GM06990 (cell line): ENCODE results near the gene ZNF567.
"Not testable (repeated sequence)": the region's sequence is repeated elsewhere in the genome, so short reads cannot be mapped to it uniquely, and the experiment has no call there.

Source experiments
- DNase-seq: peaks from one replicate; pipeline ENCODE4 v3.0.0-alpha.2; 2011; ENCODE audit not compliant: insufficient read length; ENCODE audit errors: extremely low read depth
- H3K27me3 ChIP-seq: replicated peaks from 2 replicates; pipeline ENCODE4 v1.6.0; 2011; ENCODE audit warnings: low read length; ENCODE audit not compliant: control insufficient read depth, insufficient read depth
- H3K36me3 ChIP-seq: 2 replicates; pipeline ENCODE4 v1.5.1; 2011; ENCODE audit warnings: low read length; ENCODE audit not compliant: control insufficient read depth, insufficient read depth
- H3K4me3 ChIP-seq: replicated peaks from 2 replicates; pipeline ENCODE4 v1.5.1; 2011; ENCODE audit warnings: low read depth, mild to moderate bottlenecking, control low read depth, low read length
- TF ChIP-seq, protein P1 (sequence below): IDR thresholded peaks from 2 replicates; pipeline ENCODE4 v1.5.1; 2011; ENCODE audit warnings: low read length, control low read depth, mild to moderate bottlenecking, inconsistent platforms; ENCODE audit not compliant: insufficient read depth, poor library complexity, severe bottlenecking

Gene ZNF567

DNA sequence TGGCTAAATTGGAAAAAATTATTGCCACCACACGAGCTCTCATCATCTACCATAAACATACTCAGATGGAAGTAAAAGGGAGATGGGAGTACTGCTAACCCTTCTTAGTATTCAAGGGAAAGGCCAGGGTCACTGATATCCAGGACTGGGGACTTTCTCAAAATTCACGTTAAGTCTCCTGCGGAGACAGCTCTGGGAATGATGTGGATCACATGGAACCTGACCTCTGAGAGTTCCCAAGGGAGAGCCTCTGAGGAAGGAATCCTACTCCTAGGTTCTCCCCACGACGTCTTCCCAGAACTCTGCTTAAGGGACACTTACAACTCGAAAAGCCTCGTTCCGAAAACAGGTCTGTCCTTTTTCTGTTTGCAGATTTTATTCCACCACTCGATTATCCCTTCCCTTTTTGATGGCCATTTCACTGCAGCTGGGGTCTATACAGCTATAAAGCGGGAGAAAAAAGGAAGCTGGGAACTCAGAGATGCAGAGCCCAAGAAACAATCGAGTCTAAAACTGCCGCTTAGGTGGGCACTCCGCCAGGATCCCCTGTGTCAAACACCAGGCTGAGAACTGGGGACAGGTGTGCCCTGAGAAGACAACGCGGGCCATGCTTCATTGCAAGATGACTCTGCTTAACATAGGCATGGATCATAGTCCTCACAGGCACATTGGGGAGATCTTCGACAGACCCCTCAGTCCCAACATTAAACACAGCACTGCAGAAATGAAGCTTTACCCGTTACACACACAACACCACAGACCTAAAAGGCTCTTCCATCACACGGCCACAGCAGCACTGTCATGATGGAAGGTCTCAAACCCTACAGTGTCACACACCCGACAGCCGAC is 823 bp upstream of the ZNF567 start:
- Histone ChIP-seq H3K4me3 (peak overlapping the region; percentile 88), H3K36me3 (peaks cover 6% of the 10 kb centered on the region; the same call in 1 of the 2 replicates), H3K27me3 (no peaks in the 10 kb centered on the region)
- no peak for DNase-seq
- TF ChIP-seq, protein P1, sequence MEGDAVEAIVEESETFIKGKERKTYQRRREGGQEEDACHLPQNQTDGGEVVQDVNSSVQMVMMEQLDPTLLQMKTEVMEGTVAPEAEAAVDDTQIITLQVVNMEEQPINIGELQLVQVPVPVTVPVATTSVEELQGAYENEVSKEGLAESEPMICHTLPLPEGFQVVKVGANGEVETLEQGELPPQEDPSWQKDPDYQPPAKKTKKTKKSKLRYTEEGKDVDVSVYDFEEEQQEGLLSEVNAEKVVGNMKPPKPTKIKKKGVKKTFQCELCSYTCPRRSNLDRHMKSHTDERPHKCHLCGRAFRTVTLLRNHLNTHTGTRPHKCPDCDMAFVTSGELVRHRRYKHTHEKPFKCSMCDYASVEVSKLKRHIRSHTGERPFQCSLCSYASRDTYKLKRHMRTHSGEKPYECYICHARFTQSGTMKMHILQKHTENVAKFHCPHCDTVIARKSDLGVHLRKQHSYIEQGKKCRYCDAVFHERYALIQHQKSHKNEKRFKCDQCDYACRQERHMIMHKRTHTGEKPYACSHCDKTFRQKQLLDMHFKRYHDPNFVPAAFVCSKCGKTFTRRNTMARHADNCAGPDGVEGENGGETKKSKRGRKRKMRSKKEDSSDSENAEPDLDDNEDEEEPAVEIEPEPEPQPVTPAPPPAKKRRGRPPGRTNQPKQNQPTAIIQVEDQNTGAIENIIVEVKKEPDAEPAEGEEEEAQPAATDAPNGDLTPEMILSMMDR: no peak

DNA sequence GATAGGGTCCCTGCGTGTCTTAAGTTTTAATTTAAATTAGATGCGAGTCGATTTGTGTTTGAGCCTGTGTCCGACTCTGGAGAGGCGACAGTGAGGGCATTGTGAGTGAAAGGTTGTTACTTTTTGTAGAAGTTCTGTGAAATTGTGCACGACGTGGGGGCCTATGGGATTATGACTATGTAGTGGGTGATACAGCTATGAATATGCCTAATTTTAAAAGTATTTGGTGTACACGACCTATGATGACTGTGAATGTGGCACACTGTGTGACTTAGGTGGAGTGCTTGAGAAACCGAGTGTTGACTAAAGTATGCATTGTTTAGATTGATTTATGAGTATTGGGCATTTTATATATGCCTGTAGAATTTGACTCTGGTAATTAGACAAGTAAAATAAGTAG is 646 bp downstream of the ZNF567 start:
- H3K4me3 ChIP-seq: peak overlapping the region; percentile 88
- H3K36me3 ChIP-seq: peaks cover 14% of the 10 kb centered on the region
- no peak for DNase-seq
- no peaks in the 10 kb centered on the region for H3K27me3 ChIP-seq
- TF ChIP-seq, protein P1: no peak

DNA sequence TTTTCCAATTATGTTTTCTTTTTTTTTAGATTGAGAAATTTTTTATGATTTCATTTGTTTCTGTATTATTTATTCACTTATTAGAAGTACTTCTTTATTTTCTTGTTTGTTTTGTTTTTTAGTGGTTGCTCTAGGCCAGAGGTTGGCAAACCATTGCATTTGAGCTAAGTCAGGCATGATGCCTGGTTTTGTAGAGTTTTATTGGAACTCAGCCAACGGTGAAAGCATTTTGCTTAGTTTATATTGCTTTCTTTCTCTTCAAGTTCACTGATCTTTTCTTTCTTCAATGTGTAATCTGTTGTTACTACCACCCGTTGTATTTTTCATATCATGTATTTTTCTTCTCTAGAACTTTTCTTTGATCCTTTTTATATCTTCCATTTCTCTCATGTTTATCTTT is 19.7 kb downstream of the ZNF567 start:
- H3K36me3 ChIP-seq: peaks cover under 1% of the 10 kb centered on the region; the same call in 1 of the 2 replicates
- TF ChIP-seq, protein P1: no peak
- H3K4me3 ChIP-seq: no peak overlapping the region
- H3K27me3 ChIP-seq: no peaks in the 10 kb centered on the region
- DNase-seq: no peak

DNA sequence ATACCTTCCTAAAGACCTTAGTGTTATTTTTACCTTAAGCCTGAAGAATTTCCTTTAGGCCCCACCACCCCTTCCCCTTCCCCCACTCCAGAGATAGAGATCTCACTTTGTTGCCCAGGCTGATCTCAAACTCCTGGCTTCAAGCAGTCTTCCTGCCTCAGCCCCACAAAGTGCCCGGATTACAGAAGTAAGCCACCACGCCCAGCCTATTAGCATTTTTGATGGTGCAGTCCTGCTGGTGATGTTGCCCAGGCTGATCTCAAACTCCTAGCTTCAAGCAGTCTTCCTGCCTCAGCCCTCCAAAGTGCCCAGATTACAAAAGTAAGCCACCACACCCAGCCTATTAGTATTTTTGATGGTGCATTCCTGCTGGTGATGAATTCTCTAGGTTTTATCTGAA is 22.0 kb downstream of the ZNF567 start:
- Histone ChIP-seq H3K4me3 (no peak overlapping the region), H3K27me3 (no peaks in the 10 kb centered on the region), H3K36me3 (peaks cover 9% of the 10 kb centered on the region)
- TF ChIP-seq, protein P1: no peak
- no peak for DNase-seq

DNA sequence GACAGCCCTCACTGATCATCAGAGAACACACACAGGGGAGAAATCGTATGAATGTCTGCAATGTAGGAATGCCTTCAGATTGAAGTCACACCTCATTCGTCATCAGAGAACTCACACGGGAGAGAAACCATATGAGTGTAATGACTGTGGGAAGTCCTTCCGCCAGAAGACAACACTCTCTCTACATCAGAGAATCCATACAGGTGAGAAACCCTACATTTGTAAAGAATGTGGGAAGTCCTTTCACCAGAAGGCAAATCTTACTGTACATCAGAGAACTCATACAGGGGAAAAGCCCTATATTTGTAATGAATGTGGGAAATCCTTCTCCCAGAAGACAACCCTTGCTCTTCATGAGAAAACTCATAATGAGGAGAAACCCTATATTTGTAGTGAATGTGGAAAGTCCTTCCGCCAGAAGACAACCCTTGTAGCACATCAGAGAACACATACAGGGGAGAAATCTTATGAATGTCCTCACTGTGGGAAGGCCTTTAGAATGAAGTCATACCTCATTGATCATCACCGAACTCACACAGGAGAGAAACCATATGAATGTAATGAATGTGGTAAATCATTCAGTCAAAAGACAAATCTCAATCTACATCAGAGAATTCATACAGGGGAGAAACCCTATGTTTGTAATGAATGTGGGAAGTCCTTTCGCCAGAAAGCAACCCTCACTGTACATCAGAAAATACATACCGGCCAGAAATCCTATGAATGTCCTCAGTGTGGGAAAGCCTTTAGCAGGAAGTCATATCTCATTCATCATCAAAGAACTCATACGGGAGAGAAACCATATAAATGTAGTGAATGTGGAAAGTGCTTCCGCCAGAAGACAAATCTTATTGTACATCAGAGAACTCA is 32.5 kb downstream of the ZNF567 start:
- no peaks in the 10 kb centered on the region for H3K27me3 ChIP-seq
- H3K4me3 ChIP-seq: no peak overlapping the region
- no peak for DNase-seq
- TF ChIP-seq, protein P1: no peak
- H3K36me3 ChIP-seq: no peaks in the 10 kb centered on the region; the same call in none of the 2 replicates

DNA sequence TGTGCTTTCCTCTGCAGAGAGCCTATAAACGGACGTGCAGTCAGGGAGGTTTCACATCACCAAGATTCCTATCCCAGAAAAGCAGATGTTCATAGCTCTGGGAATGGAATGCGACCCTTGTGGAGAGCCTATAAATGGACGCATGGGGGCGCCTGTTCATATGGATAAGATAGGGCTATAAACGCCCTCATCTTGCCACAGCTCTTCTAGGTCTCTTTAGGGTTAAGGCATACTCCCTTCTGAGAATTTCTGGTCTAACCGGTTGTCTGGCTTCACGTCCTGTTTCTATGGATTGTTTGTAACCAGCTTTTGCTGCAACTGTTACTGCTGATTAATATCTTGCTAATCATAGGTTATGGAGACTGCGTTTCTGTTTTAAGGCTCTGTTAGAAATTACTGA is 48.8 kb downstream of the ZNF567 start:
- H3K4me3 ChIP-seq, DNase-seq, H3K27me3 ChIP-seq, H3K36me3 ChIP-seq: not testable (repeated sequence)
